B cell (primary cell): Measurements from ENCODE around the gene NFAT5.
"Not testable (repeated sequence)": the region's sequence is repeated elsewhere in the genome, so short reads cannot be mapped to it uniquely, and the experiment has no call there.

Experiments used
- CTCF ChIP-seq: fragments of 200-600 bp; IDR thresholded peaks from one replicate; pipeline ENCODE4 v1.8.0; 2022; ENCODE audit warnings: antibody characterized with exemption, mild to moderate bottlenecking
- EZH2 ChIP-seq: IDR thresholded peaks from 2 replicates; pipeline ENCODE4 v1.6.1; 2012; ENCODE audit warnings: borderline replicate concordance, low read depth, mild to moderate bottlenecking, moderate library complexity, low read length; ENCODE audit not compliant: insufficient read depth, poor library complexity, severe bottlenecking

- not testable (repeated sequence) for TF ChIP-seq CTCF, EZH2
These were observed 18.7 kb downstream of the NFAT5 start for GRCh38 chr16:69584493-69584892.
